Naive B cell (primary cell): ENCODE measurements around the gene PDE10A. TPM values are rescaled to one million over a fixed set of nuclear protein-coding genes. Genes with fewer than 3 reads are reported as not detected.

Source experiments
- ATAC-seq, 2 donors: fragments of 150-1000 bp; cut with Tn5 transposase; 2 replicates each; pipeline ENCODE4 v1.10.0; 2021; ENCODE audit warnings: low read depth in 2 of 2, mild to moderate bottlenecking in 2 of 2, moderate library complexity in 2 of 2
- DNase-seq: peaks from one replicate; pipeline ENCODE4 v3.0.0; 2022
- H3K27ac Mint-ChIP-seq, 6 donors: one replicate each; pipeline ENCODE4 v1.8.0; 2020 to 2022; ENCODE audit warnings: mild to moderate bottlenecking in 6 of 6, mixed read lengths in 6 of 6, moderate library complexity in 5 of 6, inconsistent platforms in 2 of 6
- H3K27me3 Mint-ChIP-seq, 3 donors: one replicate each; pipeline ENCODE4 v1.8.0; 2021 to 2022; ENCODE audit warnings: mixed read lengths in 3 of 3, mild to moderate bottlenecking in 1 of 3
- H3K36me3 Mint-ChIP-seq, 2 donors: one replicate each; pipeline ENCODE4 v1.8.0; 2020 to 2022; ENCODE audit warnings: mixed read lengths in 2 of 2, inconsistent platforms in 1 of 2, mild to moderate bottlenecking in 1 of 2
- H3K4me1 Mint-ChIP-seq, 3 donors: one replicate each; pipeline ENCODE4 v1.8.0; 2020 to 2022; ENCODE audit warnings: mixed read lengths in 3 of 3, inconsistent platforms in 1 of 3, mild to moderate bottlenecking in 1 of 3, moderate library complexity in 1 of 3
- H3K4me3 Mint-ChIP-seq, 8 donors: one replicate each; pipeline ENCODE4 v1.8.0; 2020 to 2022; ENCODE audit warnings: mild to moderate bottlenecking in 8 of 8, mixed read lengths in 8 of 8, moderate library complexity in 8 of 8, inconsistent platforms in 2 of 8
- H3K9me3 Mint-ChIP-seq, 7 donors: one replicate each; pipeline ENCODE4 v1.8.0; 2020 to 2022; ENCODE audit warnings: mixed read lengths in 7 of 7, mild to moderate bottlenecking in 5 of 7, inconsistent platforms in 2 of 7, moderate library complexity in 1 of 7
- polyA plus RNA-seq, 6 donors: library from polyadenylated mRNA; unstranded; fragments of 300-500 nt; fragmentation: Illumina TruSeq; gene quantifications; one replicate each; pipeline ENCODE4 v1.2.3, GENCODE V29; 2021; ENCODE audit warnings: low read depth in 6 of 6

The PDE10A gene
- polyA plus RNA-seq, 6 donors from 2014 or later: not detected

DNA sequence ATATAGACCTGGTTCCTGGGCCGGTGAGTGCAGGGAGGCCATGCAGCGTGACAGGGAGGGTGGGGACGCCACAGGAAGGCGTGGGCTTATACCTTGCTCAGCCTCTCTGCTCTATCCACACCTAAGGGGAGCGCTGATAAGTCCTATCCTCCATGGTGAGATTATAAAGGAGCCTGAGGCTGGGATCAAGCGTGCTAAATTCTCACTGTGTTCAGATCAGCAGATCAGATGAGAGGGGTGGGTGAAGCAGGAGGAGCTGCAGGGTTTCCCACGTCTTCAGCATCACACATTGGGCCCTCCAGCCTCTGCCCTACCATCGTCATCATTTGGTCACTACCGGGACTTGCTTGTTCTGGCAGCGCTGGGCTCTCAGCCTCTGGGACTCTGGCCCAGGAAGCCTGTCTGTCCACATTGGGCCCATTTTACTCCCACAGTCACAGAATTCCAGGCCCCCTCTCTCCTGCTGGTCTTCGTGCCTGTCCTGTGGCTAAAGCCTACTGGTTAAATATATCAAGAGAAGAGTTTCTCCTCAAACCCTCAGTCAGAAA, 29.1 kb upstream of the PDE10A start:
- Mint-ChIP-seq H3K36me3 (no peaks in the 10 kb centered on the region), H3K4me3 (no peak overlapping the region), H3K27ac (no peak overlapping the region), H3K9me3 (peaks cover 0 to 17% (median 2%) of the 10 kb centered on the region in 7 donors), H3K27me3 (peaks cover 0 to 12% (median 9%) of the 10 kb centered on the region in 3 donors), H3K4me1 (no peaks in the 10 kb centered on the region)
- ATAC-seq (no peak), DNase-seq (no peak)

DNA sequence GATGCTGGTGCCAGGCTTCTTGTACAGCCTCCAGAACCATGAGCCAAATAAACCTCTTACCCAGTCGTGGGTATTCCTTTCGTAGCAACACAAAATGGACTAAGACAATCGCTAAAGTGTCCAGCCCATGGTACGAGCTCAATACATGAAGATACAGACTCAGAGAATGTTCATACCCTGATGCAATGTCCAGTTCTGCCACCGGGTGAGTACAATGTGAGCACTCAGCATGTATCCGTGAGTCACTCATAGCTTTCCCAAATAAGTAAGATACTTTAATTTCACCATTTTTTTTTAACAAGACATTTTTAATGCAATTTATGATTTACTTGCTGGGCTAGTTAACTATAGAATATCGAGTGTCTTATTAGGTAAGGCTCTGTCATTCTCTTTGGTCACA, 26.7 kb upstream of the PDE10A start:
- Mint-ChIP-seq H3K4me3 (no peak overlapping the region), H3K36me3 (no peaks in the 10 kb centered on the region), H3K27me3 (peaks cover 0 to 13% (median 1%) of the 10 kb centered on the region in 3 donors), H3K9me3 (peaks cover 0 to 8% (median 2%) of the 10 kb centered on the region in 7 donors), H3K4me1 (no peaks in the 10 kb centered on the region), H3K27ac (no peak overlapping the region)
- ATAC-seq (no peak), DNase-seq (no peak)

DNA sequence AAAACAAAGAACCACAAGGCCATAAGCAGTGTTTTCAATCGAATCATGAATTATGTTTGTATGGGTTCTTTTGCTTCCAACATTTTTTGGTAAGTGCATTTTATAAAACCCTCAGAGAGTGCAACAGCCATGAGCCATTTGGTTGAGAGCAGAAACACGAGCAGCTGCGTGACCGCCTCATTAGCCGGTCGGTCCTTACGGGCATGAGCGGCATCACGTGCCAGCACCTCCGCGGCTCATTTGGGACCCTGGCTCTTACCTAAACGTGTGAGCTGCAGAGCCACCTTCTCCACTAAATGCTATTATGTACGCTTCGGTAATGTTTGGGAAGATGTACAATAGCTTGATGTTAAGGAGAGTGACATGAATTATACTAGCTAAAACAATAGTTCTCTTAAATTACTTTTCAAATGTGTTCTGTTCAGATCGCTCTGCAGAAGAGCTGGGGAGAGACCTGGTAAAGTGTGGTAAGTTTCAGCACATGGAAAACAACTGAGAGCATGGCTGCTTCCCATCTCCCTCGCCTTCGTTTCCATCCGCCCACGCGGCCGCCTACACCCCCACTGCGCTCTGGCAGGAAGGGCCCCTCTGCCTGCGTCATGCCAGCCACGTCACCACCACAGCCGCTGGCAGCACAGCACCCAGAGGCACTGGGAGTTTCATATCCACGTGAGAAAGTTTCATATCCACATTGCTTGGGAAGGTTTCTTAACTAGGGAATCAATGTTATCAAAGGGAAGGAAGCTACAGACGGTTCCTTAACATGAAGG, 23.7 kb upstream of the PDE10A start:
- Mint-ChIP-seq H3K4me1 (no peaks in the 10 kb centered on the region), H3K27ac (peak overlapping the region in 1 of 6 donors; percentile 25), H3K9me3 (peaks cover 0 to 13% (median 2%) of the 10 kb centered on the region in 7 donors), H3K36me3 (no peaks in the 10 kb centered on the region), H3K27me3 (peaks cover 0 to 18% (median 17%) of the 10 kb centered on the region in 3 donors), H3K4me3 (no peak overlapping the region)
- DNase-seq (no peak), ATAC-seq (no peak)

GRCh38 chr6:165685302-165685701, 22.3 kb upstream of the PDE10A start:
- Mint-ChIP-seq H3K27me3 (peaks cover 0 to 18% (median 14%) of the 10 kb centered on the region in 3 donors), H3K4me3 (no peak overlapping the region), H3K27ac (no peak overlapping the region), H3K36me3 (no peaks in the 10 kb centered on the region), H3K4me1 (no peaks in the 10 kb centered on the region), H3K9me3 (peaks cover 0 to 13% (median 2%) of the 10 kb centered on the region in 7 donors)
- DNase-seq: no peak
- ATAC-seq: no peak

GRCh38 chr6:165684333-165684732, 21.3 kb upstream of the PDE10A start:
- Mint-ChIP-seq H3K27me3 (peaks cover 0 to 18% (median 8%) of the 10 kb centered on the region in 3 donors), H3K4me3 (no peak overlapping the region), H3K4me1 (no peaks in the 10 kb centered on the region), H3K36me3 (no peaks in the 10 kb centered on the region), H3K27ac (no peak overlapping the region), H3K9me3 (peaks cover 0 to 9% (median 0%) of the 10 kb centered on the region in 7 donors)
- DNase-seq (no peak), ATAC-seq (no peak)

- peaks cover 0 to 10% (median 0%) of the 10 kb centered on the region in 7 donors for H3K9me3 Mint-ChIP-seq
- no peaks in the 10 kb centered on the region for H3K4me1 Mint-ChIP-seq
- DNase-seq (no peak), ATAC-seq (no peak)
- no peaks in the 10 kb centered on the region for H3K36me3 Mint-ChIP-seq
- no peak overlapping the region for H3K4me3 Mint-ChIP-seq
- peak overlapping the region in 1 of 6 donors; percentile 54 for H3K27ac Mint-ChIP-seq
- H3K27me3 Mint-ChIP-seq: peaks cover 0 to 18% (median 4%) of the 10 kb centered on the region in 3 donors
Observed at GRCh38 chr6:165680975-165681374, 17.9 kb upstream of the PDE10A start.

GRCh38 chr6:165679326-165679725, 16.3 kb upstream of the PDE10A start:
- Mint-ChIP-seq H3K4me1 (no peaks in the 10 kb centered on the region), H3K36me3 (no peaks in the 10 kb centered on the region), H3K27me3 (peaks cover 0 to 17% (median 4%) of the 10 kb centered on the region in 3 donors), H3K4me3 (no peak overlapping the region), H3K9me3 (peaks cover 0 to 10% (median 0%) of the 10 kb centered on the region in 7 donors), H3K27ac (no peak overlapping the region)
- ATAC-seq: no peak
- no peak for DNase-seq

DNA sequence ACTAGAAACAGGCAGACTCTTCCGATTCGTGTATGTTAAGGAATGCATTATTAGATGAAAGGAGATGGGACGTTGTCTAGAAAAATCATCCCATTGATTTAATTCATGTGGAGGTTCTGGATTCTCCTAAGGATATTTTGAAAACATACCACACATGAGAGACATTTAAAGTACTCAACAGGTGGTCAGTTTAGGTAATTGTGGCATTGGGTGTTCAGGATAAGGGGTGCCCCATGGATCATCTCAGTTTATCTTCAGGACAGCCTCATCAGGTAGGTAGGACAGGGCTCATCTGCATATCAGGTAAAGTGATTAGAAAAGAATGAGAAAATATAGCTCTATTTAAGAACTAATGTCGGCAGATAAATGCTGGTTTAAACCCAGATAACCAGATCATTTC, 15.9 kb upstream of the PDE10A start:
- H3K27me3 Mint-ChIP-seq: peaks cover 0 to 13% (median 4%) of the 10 kb centered on the region in 3 donors
- H3K27ac Mint-ChIP-seq: peak overlapping the region in 1 of 6 donors; percentile 72
- no peak overlapping the region for H3K4me3 Mint-ChIP-seq
- no peaks in the 10 kb centered on the region for H3K4me1 Mint-ChIP-seq
- H3K36me3 Mint-ChIP-seq: no peaks in the 10 kb centered on the region
- DNase-seq (no peak), ATAC-seq (no peak)
- peaks cover 0 to 7% (median 0%) of the 10 kb centered on the region in 7 donors for H3K9me3 Mint-ChIP-seq

DNA sequence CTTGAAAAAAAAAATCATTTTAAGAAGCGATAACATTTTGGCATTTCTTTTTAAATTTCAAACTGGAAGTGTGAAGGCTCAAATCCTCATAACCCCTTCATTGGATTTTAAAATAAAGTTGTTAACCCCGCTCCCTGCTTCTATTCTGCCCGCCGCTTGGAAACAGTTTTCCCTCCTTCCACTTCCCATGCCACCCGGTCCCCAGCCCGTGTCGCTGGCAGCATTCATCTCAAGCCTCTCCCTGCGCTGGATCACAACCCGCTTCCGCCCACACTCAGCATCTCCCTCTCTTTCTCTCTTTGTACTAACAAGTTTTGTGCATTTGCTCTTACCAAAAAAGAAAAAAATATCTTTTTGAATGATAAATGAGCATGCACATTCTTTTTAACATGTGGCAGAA, 15.4 kb upstream of the PDE10A start:
- Mint-ChIP-seq H3K4me3 (no peak overlapping the region), H3K27ac (no peak overlapping the region), H3K36me3 (no peaks in the 10 kb centered on the region), H3K9me3 (peaks cover 0 to 5% (median 0%) of the 10 kb centered on the region in 7 donors), H3K4me1 (no peaks in the 10 kb centered on the region), H3K27me3 (peaks cover 0 to 8% (median 4%) of the 10 kb centered on the region in 3 donors)
- ATAC-seq (no peak), DNase-seq (no peak)

- peaks cover 0 to 5% (median 0%) of the 10 kb centered on the region in 7 donors for H3K9me3 Mint-ChIP-seq
- DNase-seq (no peak), ATAC-seq (no peak)
- no peaks in the 10 kb centered on the region for H3K36me3 Mint-ChIP-seq
- no peak overlapping the region for H3K27ac Mint-ChIP-seq
- no peak overlapping the region for H3K4me3 Mint-ChIP-seq
- peaks cover 0 to 12% (median 6%) of the 10 kb centered on the region in 3 donors for H3K27me3 Mint-ChIP-seq
- no peaks in the 10 kb centered on the region for H3K4me1 Mint-ChIP-seq
Observed at GRCh38 chr6:165677091-165677490, 14.1 kb upstream of the PDE10A start.

- ATAC-seq (no peak), DNase-seq (no peak)
- Mint-ChIP-seq H3K27me3 (peaks cover 1 to 12% (median 6%) of the 10 kb centered on the region in 3 donors), H3K9me3 (peaks cover 0 to 5% (median 0%) of the 10 kb centered on the region in 7 donors), H3K36me3 (no peaks in the 10 kb centered on the region), H3K4me1 (no peaks in the 10 kb centered on the region), H3K4me3 (no peak overlapping the region), H3K27ac (no peak overlapping the region)
Observed at GRCh38 chr6:165676435-165677068, 13.5 kb upstream of the PDE10A start.

- ATAC-seq: no peak
- no peak for DNase-seq
- H3K27me3 Mint-ChIP-seq: peaks cover 6 to 12% (median 8%) of the 10 kb centered on the region in 3 donors
- no peak overlapping the region for H3K27ac Mint-ChIP-seq
- peaks cover 0 to 5% (median 0%) of the 10 kb centered on the region in 7 donors for H3K9me3 Mint-ChIP-seq
- no peaks in the 10 kb centered on the region for H3K36me3 Mint-ChIP-seq
- no peaks in the 10 kb centered on the region for H3K4me1 Mint-ChIP-seq
- H3K4me3 Mint-ChIP-seq: no peak overlapping the region
Observed at GRCh38 chr6:165675120-165675519, 12.1 kb upstream of the PDE10A start.

DNA sequence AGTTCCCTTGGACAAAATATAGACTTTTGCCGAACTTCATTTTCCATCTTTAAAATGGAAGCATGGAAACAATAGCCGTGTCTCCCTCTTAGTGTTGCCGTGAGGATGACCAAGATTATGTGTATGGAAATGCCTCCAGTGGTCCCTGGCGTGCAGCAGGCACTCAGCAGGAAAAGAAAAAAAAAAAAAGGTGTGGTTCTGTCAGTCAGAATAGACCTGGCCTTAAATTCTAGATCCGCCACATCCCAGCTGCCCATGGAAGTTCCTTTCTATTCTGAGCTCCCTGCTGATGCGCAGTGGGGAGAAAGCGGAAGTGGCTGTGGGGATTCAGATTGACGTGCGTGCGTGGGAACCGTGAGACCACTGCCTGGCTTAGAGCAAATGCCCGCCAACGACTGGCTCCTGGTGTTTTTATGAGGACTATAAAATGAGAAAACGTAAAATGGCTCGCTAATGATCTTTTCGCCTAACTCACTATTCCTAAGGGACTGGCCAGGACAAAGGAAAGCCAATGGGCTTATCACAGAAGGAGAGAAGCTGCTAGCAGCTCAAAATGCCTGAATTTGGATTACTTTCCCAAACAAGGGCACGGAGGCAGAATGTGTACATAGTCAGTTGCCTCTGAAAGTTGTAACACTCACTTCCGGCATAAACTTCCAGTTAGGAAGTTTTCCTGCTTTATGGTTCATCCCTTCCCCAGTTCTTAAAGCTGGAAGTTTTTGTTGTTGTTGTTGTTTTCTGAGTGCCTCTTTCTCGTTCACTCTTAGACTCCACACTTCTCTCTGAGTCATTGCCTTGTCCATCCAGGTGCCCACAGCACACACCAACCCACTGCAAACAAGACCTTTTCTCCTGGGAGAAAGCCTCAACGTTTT, 11.4 kb upstream of the PDE10A start:
- H3K9me3 Mint-ChIP-seq: peaks cover 0 to 5% (median 0%) of the 10 kb centered on the region in 7 donors
- DNase-seq: no peak
- no peak for ATAC-seq
- no peaks in the 10 kb centered on the region for H3K36me3 Mint-ChIP-seq
- no peak overlapping the region for H3K27ac Mint-ChIP-seq
- peaks cover 12 to 14% (median 13%) of the 10 kb centered on the region in 3 donors for H3K27me3 Mint-ChIP-seq
- H3K4me1 Mint-ChIP-seq: no peaks in the 10 kb centered on the region
- no peak overlapping the region for H3K4me3 Mint-ChIP-seq
